ENCODE data around the gene ADAMTSL3. TPM values are rescaled to one million over a fixed set of nuclear protein-coding genes. Genes with fewer than 3 reads are reported as not detected.

Gene ADAMTSL3
- total and polyA plus RNA-seq, 2 donors (not counting 1 experiment from before 2014, with no cell fraction given) = 0.01 TPM; not detected in 1

- ChIA-PET CTCF (no interaction called here), POLR2A (no interaction called here)
- Mint-ChIP-seq H3K4me1 (no peaks in the 10 kb centered on the region), H3K9me3 (ENCODE audit: insufficient read depth) (no peaks in the 10 kb centered on the region), H3K27me3 (peaks cover 4% of the 10 kb centered on the region), H3K4me3 (no peak overlapping the region), H3K27ac (no peak overlapping the region)
- H3K9me3 ChIP-seq (ENCODE audit: control extremely low read depth in 1 of 3, control insufficient read depth in 2 of 3, insufficient read depth in 1 of 3, low read length in 2 of 3) = peaks cover 0 to 6% (median 2%) of the 10 kb centered on the region in 3 donors
- DNase-seq (no peak), ATAC-seq (ENCODE audit: low read depth) (no peak)
- H3K4me3 ChIP-seq (ENCODE audit: control extremely low read depth in 1 of 5, extremely low read depth in 1 of 5, insufficient read depth in 1 of 5, low read depth in 2 of 5, low read length in 4 of 5) = no peak overlapping the region
- H3K9ac ChIP-seq (ENCODE audit: low read length) = no peak overlapping the region
- no peaks in the 10 kb centered on the region for H3K27me3 ChIP-seq (replicated peaks in 1 of 4; ENCODE audit: control extremely low read depth in 1 of 4, control insufficient read depth in 3 of 4, insufficient read depth in 4 of 4, low read length in 3 of 4)
- no peak overlapping the region for H3K4me2 ChIP-seq (replicated peaks; ENCODE audit: low read depth, low read length, poor library complexity, severe bottlenecking)
- no peak overlapping the region for H2AFZ ChIP-seq (ENCODE audit: insufficient read depth, low read depth, low read length, poor library complexity, severe bottlenecking)
- H4K20me1 ChIP-seq (ENCODE audit: control insufficient read depth, insufficient read depth, low read length, poor library complexity, severe bottlenecking) = no peaks in the 10 kb centered on the region
- H3K27ac ChIP-seq (ENCODE audit: low read length in 2 of 2) = no peak overlapping the region
- intact Hi-C loops (cut with micrococcal nuclease) = no loop called here
- no peaks in the 10 kb centered on the region for H3K4me1 ChIP-seq (ENCODE audit: control insufficient read depth in 2 of 2, insufficient read depth in 2 of 2, low read length in 2 of 2)
- TF ChIP-seq, protein P1, sequence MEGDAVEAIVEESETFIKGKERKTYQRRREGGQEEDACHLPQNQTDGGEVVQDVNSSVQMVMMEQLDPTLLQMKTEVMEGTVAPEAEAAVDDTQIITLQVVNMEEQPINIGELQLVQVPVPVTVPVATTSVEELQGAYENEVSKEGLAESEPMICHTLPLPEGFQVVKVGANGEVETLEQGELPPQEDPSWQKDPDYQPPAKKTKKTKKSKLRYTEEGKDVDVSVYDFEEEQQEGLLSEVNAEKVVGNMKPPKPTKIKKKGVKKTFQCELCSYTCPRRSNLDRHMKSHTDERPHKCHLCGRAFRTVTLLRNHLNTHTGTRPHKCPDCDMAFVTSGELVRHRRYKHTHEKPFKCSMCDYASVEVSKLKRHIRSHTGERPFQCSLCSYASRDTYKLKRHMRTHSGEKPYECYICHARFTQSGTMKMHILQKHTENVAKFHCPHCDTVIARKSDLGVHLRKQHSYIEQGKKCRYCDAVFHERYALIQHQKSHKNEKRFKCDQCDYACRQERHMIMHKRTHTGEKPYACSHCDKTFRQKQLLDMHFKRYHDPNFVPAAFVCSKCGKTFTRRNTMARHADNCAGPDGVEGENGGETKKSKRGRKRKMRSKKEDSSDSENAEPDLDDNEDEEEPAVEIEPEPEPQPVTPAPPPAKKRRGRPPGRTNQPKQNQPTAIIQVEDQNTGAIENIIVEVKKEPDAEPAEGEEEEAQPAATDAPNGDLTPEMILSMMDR (IDR thresholded peaks at IDR 0.05) = no peak
- TF ChIP-seq EZH2 (IDR thresholded peaks at IDR 0.05; ENCODE audit: borderline replicate concordance, insufficient read depth, low read depth, low read length, poor library complexity, severe bottlenecking) = no peak
- 80% methylated on average over 2 of the region's 5 CpGs for WGBS (ENCODE audit: insufficient coverage)
- H3K36me3 ChIP-seq (replicated peaks in 1 of 2; ENCODE audit: control extremely low read depth in 1 of 2, control insufficient read depth in 1 of 2, extremely low read depth in 1 of 2, insufficient read depth in 2 of 2, low read length in 1 of 2) = no peaks in the 10 kb centered on the region
- no peaks in the 10 kb centered on the region for H3K79me2 ChIP-seq (ENCODE audit: control insufficient read depth, insufficient read depth, low read length)
These were observed 251.8 kb downstream of the ADAMTSL3 start for GRCh38 chr15:83905556-83906273.

GRCh38 chr15:83911345-83911744 is 257.4 kb downstream of the ADAMTSL3 start:
- Mint-ChIP-seq H3K27me3 (no peaks in the 10 kb centered on the region), H3K4me3 (no peak overlapping the region), H3K4me1 (no peaks in the 10 kb centered on the region), H3K27ac (no peak overlapping the region), H3K9me3 (ENCODE audit: insufficient read depth) (no peaks in the 10 kb centered on the region)
- H3K4me1 ChIP-seq (ENCODE audit: control insufficient read depth in 2 of 2, insufficient read depth in 2 of 2, low read length in 2 of 2) = no peaks in the 10 kb centered on the region
- intact Hi-C loops (cut with micrococcal nuclease) = no loop called here
- ATAC-seq (ENCODE audit: low read depth) (no peak), DNase-seq (no peak)
- no CpG with 5 or more reads among the region's 3 CpGs for WGBS (ENCODE audit: insufficient coverage)
- CTCF ChIA-PET = no interaction called here
- H3K9me3 ChIP-seq (ENCODE audit: control extremely low read depth in 1 of 3, control insufficient read depth in 2 of 3, insufficient read depth in 1 of 3, low read length in 2 of 3) = peaks cover 0 to 2% (median 0%) of the 10 kb centered on the region in 3 donors
- TF ChIP-seq EZH2 (IDR thresholded peaks at IDR 0.05; ENCODE audit: borderline replicate concordance, insufficient read depth, low read depth, low read length, poor library complexity, severe bottlenecking) = no peak
- TF ChIP-seq, protein P1 (IDR thresholded peaks at IDR 0.05) = no peak
- no peaks in the 10 kb centered on the region for H3K27me3 ChIP-seq (replicated peaks in 1 of 4; ENCODE audit: control extremely low read depth in 1 of 4, control insufficient read depth in 3 of 4, insufficient read depth in 4 of 4, low read length in 3 of 4)
- no peak overlapping the region for H2AFZ ChIP-seq (ENCODE audit: insufficient read depth, low read depth, low read length, poor library complexity, severe bottlenecking)
- H3K9ac ChIP-seq (ENCODE audit: low read length) = no peak overlapping the region
- H3K79me2 ChIP-seq (ENCODE audit: control insufficient read depth, insufficient read depth, low read length) = no peaks in the 10 kb centered on the region
- H4K20me1 ChIP-seq (ENCODE audit: control insufficient read depth, insufficient read depth, low read length, poor library complexity, severe bottlenecking) = no peaks in the 10 kb centered on the region
- POLR2A ChIA-PET = no interaction called here
- no peak overlapping the region for H3K27ac ChIP-seq (ENCODE audit: low read length in 2 of 2)
- H3K4me3 ChIP-seq (ENCODE audit: control extremely low read depth in 1 of 5, extremely low read depth in 1 of 5, insufficient read depth in 1 of 5, low read depth in 2 of 5, low read length in 4 of 5) = no peak overlapping the region
- H3K4me2 ChIP-seq (replicated peaks; ENCODE audit: low read depth, low read length, poor library complexity, severe bottlenecking) = no peak overlapping the region
- H3K36me3 ChIP-seq (replicated peaks in 1 of 2; ENCODE audit: control extremely low read depth in 1 of 2, control insufficient read depth in 1 of 2, extremely low read depth in 1 of 2, insufficient read depth in 2 of 2, low read length in 1 of 2) = no peaks in the 10 kb centered on the region
